Measurements from ENCODE around the gene GPBP1.

GRCh38 chr5:57298985-57299491, 125.2 kb downstream of the GPBP1 start:
- no peak for TF ChIP-seq POLR2A (IDR thresholded peaks at IDR 0.05)
- TF ChIP-seq CTCF (IDR thresholded peaks at IDR 0.05) = peak; percentile 36 to 75 (median 51)
- no peak for TF ChIP-seq POLR2AphosphoS5 (IDR thresholded peaks at IDR 0.05)
- no peak for TF ChIP-seq EP300 (IDR thresholded peaks at IDR 0.05)
